Liver (tissue), 9 donors: Measurements from ENCODE around the gene RSU1. TPM values are rescaled to one million over a fixed set of nuclear protein-coding genes. Genes with fewer than 3 reads are reported as not detected.

Experiments
- DNase-seq: peaks from one replicate; pipeline ENCODE4 v3.0.0-alpha.2; 2017; ENCODE audit warnings: low spot score
- H3K27ac ChIP-seq, 2 donors: one replicate each; pipeline ENCODE4 v1.7.0; 2013; ENCODE audit warnings: inconsistent platforms in 2 of 2, low read length in 2 of 2, control low read depth in 1 of 2, low read depth in 1 of 2, mild to moderate bottlenecking in 1 of 2
- H3K27me3 ChIP-seq, 4 donors: one replicate each; pipeline versions ENCODE4 v1.6.1 to v1.7.0; 2013; ENCODE audit warnings: low read length in 3 of 4, inconsistent platforms in 1 of 4, mild to moderate bottlenecking in 1 of 4, moderate library complexity in 1 of 4; ENCODE audit not compliant: control insufficient read depth in 4 of 4, insufficient read depth in 4 of 4
- H3K36me3 ChIP-seq, 4 donors: one replicate each; pipeline versions ENCODE4 v1.6.1 to v1.7.0; 2013; ENCODE audit warnings: low read length in 3 of 4, mild to moderate bottlenecking in 3 of 4, low read depth in 1 of 4, moderate library complexity in 1 of 4; ENCODE audit not compliant: control insufficient read depth in 4 of 4, insufficient read depth in 3 of 4
- H3K4me1 ChIP-seq, 4 donors: one replicate each; pipeline versions ENCODE4 v1.6.1 to v1.7.0; 2013; ENCODE audit warnings: low read length in 3 of 4, mild to moderate bottlenecking in 3 of 4, moderate library complexity in 1 of 4; ENCODE audit not compliant: control insufficient read depth in 4 of 4, insufficient read depth in 4 of 4
- H3K4me3 ChIP-seq, 3 donors: one replicate each; pipeline versions ENCODE4 v1.6.1 to v1.7.0; 2013; ENCODE audit warnings: low read length in 3 of 3, control low read depth in 1 of 3, low read depth in 1 of 3, mild to moderate bottlenecking in 1 of 3
- H3K9ac ChIP-seq, 2 donors: one replicate each; pipeline ENCODE4 v1.7.0; 2013; ENCODE audit warnings: low read length in 2 of 2, mild to moderate bottlenecking in 2 of 2, moderate library complexity in 2 of 2, control low read depth in 1 of 2, low read depth in 1 of 2
- H3K9me3 ChIP-seq, 4 donors: one replicate each; pipeline versions ENCODE4 v1.6.1 to v1.7.0; 2013; ENCODE audit warnings: low read length in 3 of 4; ENCODE audit not compliant: control insufficient read depth in 4 of 4
- FOXA1 ChIP-seq: IDR thresholded peaks from 2 replicates; pipeline ENCODE4 v1.6.1; 2016; ENCODE audit warnings: antibody characterized with exemption
- NR2F2 ChIP-seq: IDR thresholded peaks from 2 replicates; pipeline ENCODE4 v1.6.1; 2016; ENCODE audit warnings: antibody characterized with exemption
- SP1 ChIP-seq: IDR thresholded peaks from 2 replicates; pipeline ENCODE4 v1.6.1; 2018; ENCODE audit warnings: antibody characterized with exemption, mild to moderate bottlenecking
- YY1 ChIP-seq: IDR thresholded peaks from 2 replicates; pipeline ENCODE4 v1.6.1; 2016; ENCODE audit warnings: antibody characterized with exemption, mild to moderate bottlenecking
- WGBS: extraction: QIAGEN DNeasy Blood & Tissue Kit; methylation state at CpG from one replicate; pipeline ENCODE4 v1.1.7; 2013; 5-methylcytosine and 5-hydroxymethylcytosine counted together
- polyA plus RNA-seq, 2 donors: library from polyadenylated mRNA; stranded (reverse) in 1 of 2; unstranded in 1 of 2; fragments of 200-250 nt in 1 of 2; fragments of >200 nt in 1 of 2; fragmentation: Nextera tagmentation in 1 of 2; extraction: Ambion mirVana in 1 of 2; gene quantifications; one replicate each; pipeline versions ENCODE4 v1.2.1 to v1.2.3, GENCODE V29; 2013 to 2015
- total RNA-seq, 2 donors: library from RNA; depleted of rRNA; stranded (reverse); fragments of >200 nt; gene quantifications; one replicate each; pipeline ENCODE4 v1.2.3, GENCODE V29; 2014
- TF ChIP-seq, protein P1 (sequence below): fragments of 150-350 bp; IDR thresholded peaks from 2 replicates; pipeline ENCODE4 v1.5.1; 2017; ENCODE audit warnings: improper control_type of control experiment, low read depth, low read length; ENCODE audit not compliant: missing input control
- TF ChIP-seq, protein P2 (sequence below): IDR thresholded peaks from 2 replicates; pipeline ENCODE4 v1.6.1; 2016; ENCODE audit warnings: antibody characterized with exemption, mild to moderate bottlenecking
- TF ChIP-seq, protein P3 (sequence below): IDR thresholded peaks from 2 replicates; pipeline ENCODE4 v1.6.1; 2016; ENCODE audit warnings: antibody characterized with exemption
- TF ChIP-seq, protein P4 (sequence below): IDR thresholded peaks from 2 replicates; pipeline ENCODE4 v1.6.1; 2016; ENCODE audit warnings: antibody characterized with exemption
- donor health status: healthy.
- donor health status: healthy.
- donor health status: healthy.
- donor health status: healthy.
- donor health status: healthy.

The RSU1 gene
- total and polyA plus RNA-seq, 4 donors, result 19.2 to 38.2 (median 28.0) TPM

DNA sequence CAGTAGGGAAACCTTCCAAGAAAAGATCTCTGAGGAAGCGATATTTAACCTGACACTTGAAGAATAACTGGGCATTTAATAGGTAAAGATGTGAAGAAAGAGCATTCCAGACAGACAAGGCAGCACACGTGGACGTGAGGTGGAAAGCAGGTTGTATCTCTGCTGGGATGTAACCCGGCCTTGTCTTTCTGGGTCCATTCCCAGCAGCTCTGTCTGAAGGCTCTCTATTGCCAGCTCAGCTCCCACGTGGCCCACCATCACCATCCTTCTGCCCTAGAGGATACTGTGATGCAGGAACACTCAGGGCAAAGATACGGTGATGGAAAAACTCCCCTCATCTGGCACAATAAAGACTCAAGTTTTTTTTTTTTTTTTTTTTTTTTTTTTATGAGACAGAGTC lies 137.7 kb downstream of the RSU1 start:
- Histone ChIP-seq H3K27me3 (no peaks in the 10 kb centered on the region), H3K4me1 (no peaks in the 10 kb centered on the region), H3K36me3 (no peaks in the 10 kb centered on the region), H3K9me3 (no peaks in the 10 kb centered on the region), H3K9ac (no peak overlapping the region), H3K27ac (no peak overlapping the region), H3K4me3 (no peak overlapping the region)
- TF ChIP-seq YY1, result no peak
- TF ChIP-seq, protein P1, sequence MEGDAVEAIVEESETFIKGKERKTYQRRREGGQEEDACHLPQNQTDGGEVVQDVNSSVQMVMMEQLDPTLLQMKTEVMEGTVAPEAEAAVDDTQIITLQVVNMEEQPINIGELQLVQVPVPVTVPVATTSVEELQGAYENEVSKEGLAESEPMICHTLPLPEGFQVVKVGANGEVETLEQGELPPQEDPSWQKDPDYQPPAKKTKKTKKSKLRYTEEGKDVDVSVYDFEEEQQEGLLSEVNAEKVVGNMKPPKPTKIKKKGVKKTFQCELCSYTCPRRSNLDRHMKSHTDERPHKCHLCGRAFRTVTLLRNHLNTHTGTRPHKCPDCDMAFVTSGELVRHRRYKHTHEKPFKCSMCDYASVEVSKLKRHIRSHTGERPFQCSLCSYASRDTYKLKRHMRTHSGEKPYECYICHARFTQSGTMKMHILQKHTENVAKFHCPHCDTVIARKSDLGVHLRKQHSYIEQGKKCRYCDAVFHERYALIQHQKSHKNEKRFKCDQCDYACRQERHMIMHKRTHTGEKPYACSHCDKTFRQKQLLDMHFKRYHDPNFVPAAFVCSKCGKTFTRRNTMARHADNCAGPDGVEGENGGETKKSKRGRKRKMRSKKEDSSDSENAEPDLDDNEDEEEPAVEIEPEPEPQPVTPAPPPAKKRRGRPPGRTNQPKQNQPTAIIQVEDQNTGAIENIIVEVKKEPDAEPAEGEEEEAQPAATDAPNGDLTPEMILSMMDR, result no peak
- TF ChIP-seq, protein P2, sequence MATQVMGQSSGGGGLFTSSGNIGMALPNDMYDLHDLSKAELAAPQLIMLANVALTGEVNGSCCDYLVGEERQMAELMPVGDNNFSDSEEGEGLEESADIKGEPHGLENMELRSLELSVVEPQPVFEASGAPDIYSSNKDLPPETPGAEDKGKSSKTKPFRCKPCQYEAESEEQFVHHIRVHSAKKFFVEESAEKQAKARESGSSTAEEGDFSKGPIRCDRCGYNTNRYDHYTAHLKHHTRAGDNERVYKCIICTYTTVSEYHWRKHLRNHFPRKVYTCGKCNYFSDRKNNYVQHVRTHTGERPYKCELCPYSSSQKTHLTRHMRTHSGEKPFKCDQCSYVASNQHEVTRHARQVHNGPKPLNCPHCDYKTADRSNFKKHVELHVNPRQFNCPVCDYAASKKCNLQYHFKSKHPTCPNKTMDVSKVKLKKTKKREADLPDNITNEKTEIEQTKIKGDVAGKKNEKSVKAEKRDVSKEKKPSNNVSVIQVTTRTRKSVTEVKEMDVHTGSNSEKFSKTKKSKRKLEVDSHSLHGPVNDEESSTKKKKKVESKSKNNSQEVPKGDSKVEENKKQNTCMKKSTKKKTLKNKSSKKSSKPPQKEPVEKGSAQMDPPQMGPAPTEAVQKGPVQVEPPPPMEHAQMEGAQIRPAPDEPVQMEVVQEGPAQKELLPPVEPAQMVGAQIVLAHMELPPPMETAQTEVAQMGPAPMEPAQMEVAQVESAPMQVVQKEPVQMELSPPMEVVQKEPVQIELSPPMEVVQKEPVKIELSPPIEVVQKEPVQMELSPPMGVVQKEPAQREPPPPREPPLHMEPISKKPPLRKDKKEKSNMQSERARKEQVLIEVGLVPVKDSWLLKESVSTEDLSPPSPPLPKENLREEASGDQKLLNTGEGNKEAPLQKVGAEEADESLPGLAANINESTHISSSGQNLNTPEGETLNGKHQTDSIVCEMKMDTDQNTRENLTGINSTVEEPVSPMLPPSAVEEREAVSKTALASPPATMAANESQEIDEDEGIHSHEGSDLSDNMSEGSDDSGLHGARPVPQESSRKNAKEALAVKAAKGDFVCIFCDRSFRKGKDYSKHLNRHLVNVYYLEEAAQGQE, result no peak
- 96% methylated on average over 6 of the region's 6 CpGs for WGBS
- no peak for DNase-seq

DNA sequence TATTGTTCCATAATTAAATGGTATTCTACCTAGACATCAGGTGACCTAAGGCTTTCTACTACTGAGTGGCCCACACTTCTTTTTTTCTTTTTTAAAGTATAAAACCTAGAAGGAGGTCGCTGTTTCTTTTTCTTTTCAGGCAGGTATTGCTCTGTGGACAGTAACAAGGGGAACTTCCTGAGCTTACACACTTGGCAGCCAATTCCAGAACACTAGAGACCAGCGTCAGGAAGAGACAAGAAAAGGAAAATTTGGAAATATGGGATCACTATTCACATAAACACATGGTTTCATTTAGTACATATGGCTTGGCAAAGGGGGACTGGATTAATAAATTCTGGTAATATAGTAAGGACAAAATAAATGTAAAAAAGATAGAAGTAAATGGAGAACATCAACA lies 141.9 kb downstream of the RSU1 start:
- H3K9ac ChIP-seq, result no peak overlapping the region
- no peak overlapping the region for H3K4me3 ChIP-seq
- H3K9me3 ChIP-seq, result no peaks in the 10 kb centered on the region
- WGBS, result 95% methylated on average over 2 of the region's 2 CpGs
- no peak overlapping the region for H3K27ac ChIP-seq
- TF ChIP-seq NR2F2 (no peak), SP1 (no peak), FOXA1 (no peak)
- TF ChIP-seq, protein P3, sequence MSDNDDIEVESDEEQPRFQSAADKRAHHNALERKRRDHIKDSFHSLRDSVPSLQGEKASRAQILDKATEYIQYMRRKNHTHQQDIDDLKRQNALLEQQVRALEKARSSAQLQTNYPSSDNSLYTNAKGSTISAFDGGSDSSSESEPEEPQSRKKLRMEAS, result no peak
- TF ChIP-seq, protein P4, sequence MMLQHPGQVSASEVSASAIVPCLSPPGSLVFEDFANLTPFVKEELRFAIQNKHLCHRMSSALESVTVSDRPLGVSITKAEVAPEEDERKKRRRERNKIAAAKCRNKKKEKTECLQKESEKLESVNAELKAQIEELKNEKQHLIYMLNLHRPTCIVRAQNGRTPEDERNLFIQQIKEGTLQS, result no peak
- TF ChIP-seq, protein P2, result no peak
- no peak for DNase-seq
- no peaks in the 10 kb centered on the region for H3K27me3 ChIP-seq
- H3K36me3 ChIP-seq, result no peaks in the 10 kb centered on the region
- no peaks in the 10 kb centered on the region for H3K4me1 ChIP-seq
